Activated CD4-positive, alpha-beta T cell treated with anti-CD3 and anti-CD28 coated beads, Interleukin-2, amount 50 U/mL, for 4 hours (primary cell): ENCODE results near the gene NUMBL.
A peak's percentile ranks its signal among the peaks of the same experiment; 100 is the strongest.

Experiments used
- DNase-seq, 2 experiments: peaks; one replicate each; pipeline ENCODE4 v3.0.0-alpha.2; 2020

The NUMBL gene

GRCh38 chr19:40716031-40716481 lies 25.6 kb upstream of the NUMBL start:
- peak; percentile 73 to 79 for DNase-seq

GRCh38 chr19:40714441-40715299 lies 24.2 kb upstream of the NUMBL start:
- peak; percentile 88 to 89 for DNase-seq

GRCh38 chr19:40713939-40714338 lies 23.5 kb upstream of the NUMBL start:
- no peak for DNase-seq

GRCh38 chr19:40709817-40710216 lies 19.4 kb upstream of the NUMBL start:
- DNase-seq, result no peak

- no peak for DNase-seq
Measured at GRCh38 chr19:40707615-40708014, 17.2 kb upstream of the NUMBL start.

- no peak for DNase-seq
Measured at GRCh38 chr19:40705950-40706619, 15.6 kb upstream of the NUMBL start.

- DNase-seq, result no peak
Measured at GRCh38 chr19:40705362-40705651, 14.9 kb upstream of the NUMBL start.

- no peak for DNase-seq
Measured at GRCh38 chr19:40704491-40705361, 14.3 kb upstream of the NUMBL start.

GRCh38 chr19:40703029-40703755 lies 12.7 kb upstream of the NUMBL start:
- no peak for DNase-seq

- DNase-seq, result no peak
Measured at GRCh38 chr19:40702337-40703012, 12.0 kb upstream of the NUMBL start.

GRCh38 chr19:40701758-40702157 lies 11.3 kb upstream of the NUMBL start:
- DNase-seq, result no peak

GRCh38 chr19:40700083-40700482 lies 9.6 kb upstream of the NUMBL start:
- DNase-seq, result no peak

- DNase-seq, result no peak
Measured at GRCh38 chr19:40697007-40697406, 6.6 kb upstream of the NUMBL start.

GRCh38 chr19:40695881-40696280 lies 5.4 kb upstream of the NUMBL start:
- DNase-seq, result no peak

- DNase-seq, result no peak
Measured at GRCh38 chr19:40693896-40694295, 3.4 kb upstream of the NUMBL start.

GRCh38 chr19:40693150-40693788 lies 2.8 kb upstream of the NUMBL start:
- no peak for DNase-seq

- no peak for DNase-seq
Measured at GRCh38 chr19:40692212-40692551, 1.7 kb upstream of the NUMBL start.

- no peak for DNase-seq
Measured at GRCh38 chr19:40691421-40692211, 1.2 kb upstream of the NUMBL start.

- DNase-seq, result peak; percentile 81 to 83
Measured at GRCh38 chr19:40690693-40691420, 406 bp upstream of the NUMBL start.
